HCT116 (cell line): ENCODE measurements around the gene ADGRA1. TPM values are rescaled to one million over a fixed set of nuclear protein-coding genes. Genes with fewer than 3 reads are reported as not detected.

Experiments used
- ATAC-seq: fragments of 200-7000 bp; cut with Tn5 transposase; 2 replicates; pipeline ENCODE4 v1.9.1; 2020; ENCODE audit warnings: mild to moderate bottlenecking, moderate library complexity
- BruUV-seq: library from RNA; stranded (reverse); fragments of 400-500 nt; replicated peaks from 2 replicates; lab custom pipeline; 2021; lab: Mats Ljungman, UMichigan
- CTCF ChIA-PET: fragments of 300-600 bp; sonication (Branson Sonifier 250); formaldehyde crosslinking; loops from one replicate; lab custom pipeline; 2021; ENCODE audit warnings: antibody characterized with exemption; lab: Charles Lee
- POLR2A ChIA-PET: fragments of 300-600, 350-600 bp; sonication (Branson Sonifier 250); formaldehyde crosslinking; loops from one replicate; lab custom pipeline; 2021; ENCODE audit warnings: antibody characterized with exemption; lab: Charles Lee
- RAD21 ChIA-PET, 2 experiments: fragments of 300-600 bp; sonication (Branson Sonifier 250); formaldehyde crosslinking; loops; one replicate each; lab custom pipeline; 2023; ENCODE audit warnings: low total read pairs in 2 of 2; ENCODE audit not compliant: uncharacterized antibody in 2 of 2, unreplicated experiment in 2 of 2, low non-redundant PET in 1 of 2; lab: Charles Lee
- DNase-seq: peaks from one replicate; pipeline ENCODE4 v3.0.0-alpha.2; 2010; ENCODE audit warnings: low read depth, low spot score
- H2AFZ ChIP-seq: fragments of 200-600 bp; shearing (Covaris generic), sonication (generic); 2 replicates; pipeline ENCODE4 v1.6.1; 2017; ENCODE audit warnings: low read depth, mixed run types, mixed read lengths, antibody characterized with exemption, low read length; ENCODE audit not compliant: poor library complexity, severe bottlenecking
- H3K27ac ChIP-seq: 2 replicates; pipeline ENCODE4 v1.5.1; 2012; ENCODE audit warnings: low read depth, low read length
- H3K27me3 ChIP-seq: fragments of 200-600 bp; sonication (generic); 2 replicates; pipeline ENCODE4 v1.6.1; 2016; ENCODE audit warnings: mixed run types, low read length, mixed read lengths; ENCODE audit not compliant: insufficient read depth
- H3K36me3 ChIP-seq, 2 experiments: fragments of 200-500 bp in 1 of 2; fragments of 200-600 bp in 1 of 2; sonication (Bioruptor generic) in 1 of 2; sonication (generic) in 1 of 2; 2 replicates each; pipeline versions ENCODE4 v1.5.1 to v1.6.1; 2014 to 2016; ENCODE audit warnings: low read length in 2 of 2, inconsistent platforms in 1 of 2, mixed read lengths in 1 of 2, mixed run types in 1 of 2; ENCODE audit not compliant: insufficient read depth in 2 of 2, control insufficient read depth in 1 of 2
- H3K4me1 ChIP-seq, 2 experiments: fragments of 200-600 bp in 1 of 2; sonication (generic) in 1 of 2; 2 replicates each; pipeline versions ENCODE4 v1.5.1 to v1.6.1; 2012 to 2017; ENCODE audit warnings: low read length in 2 of 2, inconsistent platforms in 1 of 2, mild to moderate bottlenecking in 1 of 2, mixed read lengths in 1 of 2, mixed run types in 1 of 2, moderate library complexity in 1 of 2; ENCODE audit not compliant: insufficient read depth in 2 of 2, control insufficient read depth in 1 of 2
- H3K4me2 ChIP-seq: fragments of 200-600 bp; sonication (generic); 2 replicates; pipeline ENCODE4 v1.6.1; 2017; ENCODE audit warnings: mixed run types, low read length, mixed read lengths
- H3K4me3 ChIP-seq, 2 experiments: fragments of 200-600 bp in 1 of 2; sonication (generic) in 1 of 2; replicated peaks in 1 of 2; 2 replicates each; pipeline ENCODE4 v1.5.1; 2011 to 2016; ENCODE audit warnings: low read length in 2 of 2, control low read depth in 1 of 2, low read depth in 1 of 2, mild to moderate bottlenecking in 1 of 2, mixed read lengths in 1 of 2, mixed run types in 1 of 2
- H3K79me2 ChIP-seq: fragments of 200-600 bp; sonication (generic); 2 replicates; pipeline ENCODE4 v1.6.1; 2017; ENCODE audit warnings: mild to moderate bottlenecking, mixed run types, low read length, moderate library complexity, mixed read lengths; ENCODE audit not compliant: insufficient read depth
- H3K9ac ChIP-seq: fragments of 200-600 bp; sonication (generic); 2 replicates; pipeline ENCODE4 v1.6.1; 2016; ENCODE audit warnings: low read length, mixed read lengths
- H3K9me2 ChIP-seq: fragments of 200-600 bp; sonication (generic), shearing (Covaris generic); 2 replicates; pipeline ENCODE4 v1.6.1; 2017; ENCODE audit warnings: mixed run types, mild to moderate bottlenecking, moderate library complexity; ENCODE audit not compliant: insufficient read depth
- H3K9me3 ChIP-seq, 2 experiments: fragments of 200-500 bp in 1 of 2; fragments of 200-600 bp in 1 of 2; sonication (Bioruptor generic) in 1 of 2; sonication (generic) in 1 of 2; 2 replicates each; pipeline ENCODE4 v1.6.1; 2014 to 2017; ENCODE audit warnings: low read length in 2 of 2, mixed read lengths in 2 of 2, inconsistent platforms in 1 of 2, low read depth in 1 of 2, mild to moderate bottlenecking in 1 of 2, mixed run types in 1 of 2, moderate library complexity in 1 of 2; ENCODE audit not compliant: control insufficient read depth in 1 of 2, insufficient read depth in 1 of 2
- H4K20me1 ChIP-seq: fragments of 200-600 bp; sonication (generic), shearing (Covaris generic); 2 replicates; pipeline ENCODE4 v1.6.1; 2017; ENCODE audit warnings: mixed run types, mild to moderate bottlenecking, moderate library complexity; ENCODE audit not compliant: insufficient read depth
- CBX3 ChIP-seq: IDR thresholded peaks from 2 replicates; pipeline ENCODE4 v1.6.1; 2012; ENCODE audit warnings: low read depth
- EGR1 ChIP-seq: IDR thresholded peaks from 2 replicates; pipeline ENCODE4 v1.6.1; 2012; ENCODE audit warnings: low read depth
- EZH2 ChIP-seq: fragments of 200-600 bp; sonication (generic); IDR thresholded peaks from 2 replicates; pipeline ENCODE4 v1.6.1; 2017; ENCODE audit warnings: antibody characterized with exemption, mixed run types
- EZH2phosphoT487 ChIP-seq: fragments of 200-600 bp; IDR thresholded peaks from 2 replicates; pipeline ENCODE4 v1.6.1; 2018; ENCODE audit warnings: antibody characterized with exemption, borderline replicate concordance
- FOSL1 ChIP-seq: IDR thresholded peaks from 2 replicates; pipeline ENCODE4 v1.6.1; 2012; ENCODE audit warnings: low read depth
- JUND ChIP-seq: IDR thresholded peaks from 2 replicates; pipeline ENCODE4 v1.6.1; 2012
- POLR2A ChIP-seq: IDR thresholded peaks from 2 replicates; pipeline ENCODE4 v1.7.0; 2011; ENCODE audit warnings: borderline replicate concordance; ENCODE audit not compliant: insufficient read depth, insufficient read length; ENCODE audit errors: extremely low read depth
- RAD21 ChIP-seq: IDR thresholded peaks from 2 replicates; pipeline ENCODE4 v1.6.1; 2012; ENCODE audit warnings: low read depth, mild to moderate bottlenecking
- SIN3A ChIP-seq: IDR thresholded peaks from 2 replicates; pipeline ENCODE4 v1.6.1; 2012; ENCODE audit warnings: low read depth
- SP1 ChIP-seq: IDR thresholded peaks from 2 replicates; pipeline ENCODE4 v1.6.1; 2012; ENCODE audit warnings: low read depth
- SRF ChIP-seq: IDR thresholded peaks from 2 replicates; pipeline ENCODE4 v1.6.1; 2012; ENCODE audit warnings: low read depth
- YY1 ChIP-seq: IDR thresholded peaks from 2 replicates; pipeline ENCODE4 v1.6.1; 2011; ENCODE audit warnings: low read length, low read depth, moderate library complexity, mild to moderate bottlenecking; ENCODE audit not compliant: insufficient replicate concordance; ENCODE audit errors: extremely low read depth
- ZNF274 ChIP-seq: fragments of 200-500 bp; sonication (Bioruptor generic); IDR thresholded peaks from 2 replicates; pipeline ENCODE4 v1.6.1; 2014; ENCODE audit warnings: mild to moderate bottlenecking, low read depth, low read length, inconsistent platforms
- intact Hi-C: fragments of 100-400 bp; cut with micrococcal nuclease; formaldehyde crosslinking; loops from 2 replicates; pipeline ENCODE4 v1.10.0; 2022
- total RNA-seq: library from RNA; stranded (reverse); gene quantifications from one replicate; pipeline ENCODE4 v1.2.1, GENCODE V29; 2021; ENCODE audit not compliant: unreplicated experiment
- TF ChIP-seq, protein P1 (sequence below): IDR thresholded peaks from 2 replicates; pipeline ENCODE4 v1.6.1; 2012
- TF ChIP-seq, protein P2 (sequence below), 3 experiments: fragments of 200-600 bp in 1 of 3; sonication (generic) in 1 of 3; IDR thresholded peaks in 2 of 3; conservative IDR thresholded peaks in 1 of 3; 2 replicates each; pipeline ENCODE4 v1.5.1; 2012 to 2017; ENCODE audit warnings: low read depth in 2 of 3, low read length in 2 of 3, antibody characterized with exemption in 1 of 3, borderline replicate concordance in 1 of 3, control low read depth in 1 of 3, mild to moderate bottlenecking in 1 of 3, mixed read lengths in 1 of 3, mixed run types in 1 of 3, moderate library complexity in 1 of 3; ENCODE audit not compliant: insufficient read depth in 1 of 3

The ADGRA1 gene
- total RNA-seq, 1 experiment from 2014 or later: not detected

DNA sequence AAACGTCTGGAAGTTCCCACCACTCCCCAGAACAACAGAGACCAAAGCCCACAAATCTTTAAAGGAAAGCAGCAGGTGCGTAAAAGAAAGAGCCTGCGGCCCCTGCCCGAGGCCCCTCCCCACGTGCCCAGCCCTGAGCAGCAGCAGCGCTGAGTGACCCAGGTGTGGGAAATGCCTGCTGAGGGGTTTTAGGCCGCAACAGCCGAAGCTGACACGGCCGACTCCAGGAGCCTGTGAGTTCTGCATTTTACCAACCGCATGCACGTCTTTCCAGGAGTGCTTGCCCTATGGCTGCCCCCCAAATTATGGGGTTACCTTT is 70.7 kb downstream of the ADGRA1 start:
- ATAC-seq (no peak), DNase-seq (no peak)
- POLR2A ChIA-PET: no interaction called here
- Histone ChIP-seq H3K27ac (no peak overlapping the region), H3K9me2 (no peaks in the 10 kb centered on the region), H3K27me3 (no peaks in the 10 kb centered on the region), H3K4me1 (peaks cover 0 to 5% of the 10 kb centered on the region in 2 experiments; a peak in 1 of 4 replicates), H3K36me3 (no peaks in the 10 kb centered on the region), H4K20me1 (no peaks in the 10 kb centered on the region), H3K4me2 (no peak overlapping the region), H3K79me2 (no peaks in the 10 kb centered on the region), H3K9me3 (no peaks in the 10 kb centered on the region), H3K4me3 (no peak overlapping the region), H2AFZ (no peak overlapping the region), H3K9ac (no peak overlapping the region)
- RAD21 ChIA-PET: no interaction called here
- intact Hi-C loops: no loop called here
- TF ChIP-seq CBX3: no peak
- TF ChIP-seq, protein P1, sequence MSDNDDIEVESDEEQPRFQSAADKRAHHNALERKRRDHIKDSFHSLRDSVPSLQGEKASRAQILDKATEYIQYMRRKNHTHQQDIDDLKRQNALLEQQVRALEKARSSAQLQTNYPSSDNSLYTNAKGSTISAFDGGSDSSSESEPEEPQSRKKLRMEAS: no peak
- TF ChIP-seq JUND: no peak
- TF ChIP-seq POLR2A: no peak
- no peak for TF ChIP-seq RAD21
- TF ChIP-seq, protein P2, sequence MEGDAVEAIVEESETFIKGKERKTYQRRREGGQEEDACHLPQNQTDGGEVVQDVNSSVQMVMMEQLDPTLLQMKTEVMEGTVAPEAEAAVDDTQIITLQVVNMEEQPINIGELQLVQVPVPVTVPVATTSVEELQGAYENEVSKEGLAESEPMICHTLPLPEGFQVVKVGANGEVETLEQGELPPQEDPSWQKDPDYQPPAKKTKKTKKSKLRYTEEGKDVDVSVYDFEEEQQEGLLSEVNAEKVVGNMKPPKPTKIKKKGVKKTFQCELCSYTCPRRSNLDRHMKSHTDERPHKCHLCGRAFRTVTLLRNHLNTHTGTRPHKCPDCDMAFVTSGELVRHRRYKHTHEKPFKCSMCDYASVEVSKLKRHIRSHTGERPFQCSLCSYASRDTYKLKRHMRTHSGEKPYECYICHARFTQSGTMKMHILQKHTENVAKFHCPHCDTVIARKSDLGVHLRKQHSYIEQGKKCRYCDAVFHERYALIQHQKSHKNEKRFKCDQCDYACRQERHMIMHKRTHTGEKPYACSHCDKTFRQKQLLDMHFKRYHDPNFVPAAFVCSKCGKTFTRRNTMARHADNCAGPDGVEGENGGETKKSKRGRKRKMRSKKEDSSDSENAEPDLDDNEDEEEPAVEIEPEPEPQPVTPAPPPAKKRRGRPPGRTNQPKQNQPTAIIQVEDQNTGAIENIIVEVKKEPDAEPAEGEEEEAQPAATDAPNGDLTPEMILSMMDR (IDR thresholded peaks at IDR 0.05 in 2 of 3, conservative IDR thresholded peaks at IDR 0.05 in 1 of 3; ENCODE audit: borderline replicate concordance in 1 of 3, insufficient read depth in 1 of 3, low read depth in 2 of 3, low read length in 2 of 3): no peak
- TF ChIP-seq EGR1: no peak
- no peak for TF ChIP-seq EZH2phosphoT487
- TF ChIP-seq FOSL1: no peak
- TF ChIP-seq SP1: no peak
- TF ChIP-seq SIN3A: no peak
- TF ChIP-seq ZNF274: no peak
- TF ChIP-seq YY1: no peak
- TF ChIP-seq SRF: no peak
- no peak for TF ChIP-seq EZH2
- BruUV-seq: no TSS peak
- CTCF ChIA-PET: no interaction called here
